Keratinocyte (primary cell): ENCODE results near the gene CCDC102B. TPM values are rescaled to one million over a fixed set of nuclear protein-coding genes. Genes with fewer than 3 reads are reported as not detected.

ENCODE experiments used
- DNase-seq: peaks from one replicate; pipeline ENCODE4 v3.0.0-alpha.2; 2011; ENCODE audit warnings: low read depth, missing footprints, low spot score
- FAIRE-seq: peaks from 2 replicates; lab custom pipeline; 2011; peaks lifted over from hg19 to GRCh38; lab: Jason Lieb, UNC
- H2AFZ ChIP-seq: 2 replicates; pipeline ENCODE4 v1.6.0; 2012; ENCODE audit warnings: low read length, control low read depth, inconsistent platforms; ENCODE audit not compliant: control insufficient read depth
- H3K27ac ChIP-seq: 2 replicates; pipeline ENCODE4 v1.5.1; 2011; ENCODE audit warnings: low read length; ENCODE audit not compliant: control insufficient read depth, insufficient read depth
- H3K27me3 ChIP-seq: 3 replicates; pipeline ENCODE4 v1.6.0; 2011; ENCODE audit warnings: low read length; ENCODE audit not compliant: control insufficient read depth, insufficient read depth; ENCODE audit errors: extremely low read depth
- H3K36me3 ChIP-seq, 2 experiments: 2 replicates in 1 of 2; 3 replicates in 1 of 2; pipeline ENCODE4 v1.5.1; 2011; ENCODE audit warnings: low read length in 2 of 2, mild to moderate bottlenecking in 1 of 2; ENCODE audit not compliant: control insufficient read depth in 2 of 2, insufficient read depth in 2 of 2; ENCODE audit errors: extremely low read depth in 1 of 2
- H3K4me1 ChIP-seq: 3 replicates; pipeline ENCODE4 v1.5.1; 2011; ENCODE audit warnings: low read length; ENCODE audit not compliant: control insufficient read depth, insufficient read depth; ENCODE audit errors: extremely low read depth
- H3K4me2 ChIP-seq: 3 replicates; pipeline ENCODE4 v1.6.0; 2011; ENCODE audit warnings: low read depth, low read length; ENCODE audit not compliant: control insufficient read depth, insufficient read depth; ENCODE audit errors: extremely low read depth
- H3K4me3 ChIP-seq, 3 experiments: fragments of 200-600 bp in 1 of 3; sonication (generic) in 1 of 3; 2 replicates in 2 of 3; 3 replicates in 1 of 3; pipeline ENCODE4 v1.5.1; 2011 to 2016; ENCODE audit warnings: low read length in 3 of 3, mild to moderate bottlenecking in 3 of 3, control low read depth in 2 of 3, inconsistent platforms in 1 of 3, low read depth in 1 of 3, mixed read lengths in 1 of 3, mixed run types in 1 of 3, moderate library complexity in 1 of 3; ENCODE audit not compliant: control insufficient read depth in 2 of 3, insufficient read depth in 2 of 3; ENCODE audit errors: extremely low read depth in 1 of 3
- H3K79me2 ChIP-seq: 2 replicates; pipeline ENCODE4 v1.6.0; 2012; ENCODE audit warnings: low read length; ENCODE audit not compliant: control insufficient read depth, insufficient read depth
- H3K9ac ChIP-seq: 3 replicates; pipeline ENCODE4 v1.6.0; 2011; ENCODE audit warnings: low read length; ENCODE audit not compliant: control insufficient read depth, insufficient read depth; ENCODE audit errors: extremely low read depth
- H3K9me1 ChIP-seq: 3 replicates; pipeline ENCODE4 v1.6.0; 2011; ENCODE audit warnings: low read length; ENCODE audit not compliant: control insufficient read depth, insufficient read depth; ENCODE audit errors: extremely low read depth
- H3K9me3 ChIP-seq: 2 replicates; pipeline ENCODE4 v1.5.1; 2012; ENCODE audit warnings: low read depth, low read length; ENCODE audit not compliant: control insufficient read depth
- H4K20me1 ChIP-seq: 3 replicates; pipeline ENCODE4 v1.6.0; 2011; ENCODE audit warnings: low read length; ENCODE audit not compliant: control insufficient read depth, insufficient read depth; ENCODE audit errors: extremely low read depth
- CTCF ChIP-seq, 3 experiments: IDR thresholded peaks in 1 of 3; conservative IDR thresholded peaks in 1 of 3; optimal IDR thresholded peaks in 1 of 3; 2 replicates in 2 of 3; 3 replicates in 1 of 3; pipeline versions ENCODE3 to v1.5.1; 2011; ENCODE audit warnings: low read length in 3 of 3, mild to moderate bottlenecking in 3 of 3, moderate library complexity in 2 of 3, control low read depth in 1 of 3, inconsistent platforms in 1 of 3; ENCODE audit not compliant: insufficient read depth in 2 of 3; ENCODE audit errors: extremely low read depth in 1 of 3
- EZH2 ChIP-seq: IDR thresholded peaks from one replicate; pipeline ENCODE4 v1.6.1; 2012; ENCODE audit warnings: inconsistent platforms, mild to moderate bottlenecking, low read length, moderate library complexity
- dilution Hi-C: fragments of 300-500 bp; cut with MboI; formaldehyde crosslinking; loops from one replicate; pipeline ENCODE4 v1.7.0; 2020; ENCODE audit warnings: low sequenced_read_pairs; ENCODE audit not compliant: extremely low pct_ligation_motif_present
- polyA plus RNA-seq, 5 experiments: library from polyadenylated mRNA; depleted of rRNA in 3 of 5; stranded (reverse) in 3 of 5; stranded (forward) in 1 of 5; unstranded in 1 of 5; fragments of >200 nt; gene quantifications; 1 replicate in 1 of 5; 2 replicates in 3 of 5; 3 replicates in 1 of 5; pipeline versions ENCODE4 v1.2.1 to v1.2.3, GENCODE V29; 2011 to 2012; ENCODE audit warnings: missing spikeins in 2 of 5, low read depth in 1 of 5, low replicate concordance in 1 of 5

The CCDC102B gene
- polyA plus RNA-seq, 1 donor (not counting 4 experiments of a cell fraction or from before 2014, with no cell fraction given): 0.60 TPM

DNA sequence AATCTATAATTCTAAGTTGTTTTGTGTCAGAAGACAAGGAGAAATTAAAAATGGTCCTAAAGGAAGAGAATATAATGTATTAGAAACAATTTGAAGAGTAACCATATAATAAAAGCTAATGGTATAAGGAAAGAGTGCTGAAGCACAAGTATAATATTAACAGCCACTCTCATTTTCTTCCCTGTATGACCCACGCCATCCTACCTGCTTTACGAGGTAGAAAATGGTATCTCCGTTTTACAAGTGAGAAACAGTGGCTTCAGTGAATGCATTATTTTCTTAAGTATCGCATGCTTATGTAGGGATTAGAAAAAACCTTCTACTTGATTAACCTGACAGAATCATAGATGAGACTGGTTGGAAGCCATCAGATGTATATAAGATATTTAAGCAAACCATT, 266.2 kb downstream of the CCDC102B start:
- H3K27me3 ChIP-seq: no peaks in the 10 kb centered on the region
- H3K27ac ChIP-seq: no peak overlapping the region
- H3K9me1 ChIP-seq: no peaks in the 10 kb centered on the region
- FAIRE-seq: no peak
- H2AFZ ChIP-seq: no peak overlapping the region
- H3K4me2 ChIP-seq: no peak overlapping the region
- H3K9me3 ChIP-seq: no peaks in the 10 kb centered on the region
- H4K20me1 ChIP-seq: no peaks in the 10 kb centered on the region
- H3K4me3 ChIP-seq: no peak overlapping the region
- H3K9ac ChIP-seq: no peak overlapping the region
- H3K79me2 ChIP-seq: no peaks in the 10 kb centered on the region
- H3K36me3 ChIP-seq: no peaks in the 10 kb centered on the region
- no peak for TF ChIP-seq EZH2
- TF ChIP-seq CTCF (optimal IDR thresholded peaks at IDR 0.05 in 1 of 3, IDR thresholded peaks at IDR 0.05 in 1 of 3, conservative IDR thresholded peaks at IDR 0.05 in 1 of 3; ENCODE audit: extremely low read depth in 1 of 3, insufficient read depth in 2 of 3, low read length in 3 of 3): no peak
- DNase-seq: no peak
- H3K4me1 ChIP-seq: no peaks in the 10 kb centered on the region
- dilution Hi-C loops: no loop called here

DNA sequence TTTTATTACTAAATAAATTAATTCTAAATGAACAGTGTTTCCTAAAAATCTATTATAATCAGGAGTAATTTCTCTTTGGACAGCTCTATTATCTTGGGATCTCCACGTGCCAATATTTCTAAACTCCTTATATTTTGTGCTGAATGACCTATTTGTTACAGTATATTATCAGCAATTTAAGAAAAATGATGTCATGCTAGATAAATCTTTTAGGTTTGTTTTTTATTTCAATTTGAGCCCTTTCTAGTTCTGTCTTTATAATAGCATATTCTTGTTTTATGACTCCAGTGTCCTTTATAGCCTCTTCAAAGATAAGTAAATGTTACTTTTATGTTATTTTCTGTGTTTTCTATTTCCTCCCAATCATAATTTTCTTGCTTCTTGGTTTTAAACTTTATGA, 269.2 kb downstream of the CCDC102B start:
- Histone ChIP-seq H3K9me3 (no peaks in the 10 kb centered on the region), H3K4me2 (no peak overlapping the region), H3K4me3 (no peak overlapping the region), H3K9me1 (no peaks in the 10 kb centered on the region), H3K79me2 (no peaks in the 10 kb centered on the region), H4K20me1 (no peaks in the 10 kb centered on the region), H3K9ac (no peak overlapping the region), H3K4me1 (no peaks in the 10 kb centered on the region), H3K27ac (no peak overlapping the region), H3K27me3 (no peaks in the 10 kb centered on the region), H2AFZ (no peak overlapping the region), H3K36me3 (no peaks in the 10 kb centered on the region)
- no peak for FAIRE-seq
- dilution Hi-C loops: no loop called here
- no peak for TF ChIP-seq EZH2
- TF ChIP-seq CTCF (optimal IDR thresholded peaks at IDR 0.05 in 1 of 3, IDR thresholded peaks at IDR 0.05 in 1 of 3, conservative IDR thresholded peaks at IDR 0.05 in 1 of 3; ENCODE audit: extremely low read depth in 1 of 3, insufficient read depth in 2 of 3, low read length in 3 of 3): no peak
- DNase-seq: no peak
